GM18861 (cell line): Measurements from ENCODE around the gene TAF4.
"Not testable (repeated sequence)": the region's sequence is repeated elsewhere in the genome, so short reads cannot be mapped to it uniquely, and the experiment has no call there.

Experiments used
- ATAC-seq: cut with Tn5 transposase; IDR thresholded peaks from one replicate; pipeline ENCODE4 v1.9.1; 2021; ENCODE audit not compliant: unreplicated experiment

Gene TAF4

DNA sequence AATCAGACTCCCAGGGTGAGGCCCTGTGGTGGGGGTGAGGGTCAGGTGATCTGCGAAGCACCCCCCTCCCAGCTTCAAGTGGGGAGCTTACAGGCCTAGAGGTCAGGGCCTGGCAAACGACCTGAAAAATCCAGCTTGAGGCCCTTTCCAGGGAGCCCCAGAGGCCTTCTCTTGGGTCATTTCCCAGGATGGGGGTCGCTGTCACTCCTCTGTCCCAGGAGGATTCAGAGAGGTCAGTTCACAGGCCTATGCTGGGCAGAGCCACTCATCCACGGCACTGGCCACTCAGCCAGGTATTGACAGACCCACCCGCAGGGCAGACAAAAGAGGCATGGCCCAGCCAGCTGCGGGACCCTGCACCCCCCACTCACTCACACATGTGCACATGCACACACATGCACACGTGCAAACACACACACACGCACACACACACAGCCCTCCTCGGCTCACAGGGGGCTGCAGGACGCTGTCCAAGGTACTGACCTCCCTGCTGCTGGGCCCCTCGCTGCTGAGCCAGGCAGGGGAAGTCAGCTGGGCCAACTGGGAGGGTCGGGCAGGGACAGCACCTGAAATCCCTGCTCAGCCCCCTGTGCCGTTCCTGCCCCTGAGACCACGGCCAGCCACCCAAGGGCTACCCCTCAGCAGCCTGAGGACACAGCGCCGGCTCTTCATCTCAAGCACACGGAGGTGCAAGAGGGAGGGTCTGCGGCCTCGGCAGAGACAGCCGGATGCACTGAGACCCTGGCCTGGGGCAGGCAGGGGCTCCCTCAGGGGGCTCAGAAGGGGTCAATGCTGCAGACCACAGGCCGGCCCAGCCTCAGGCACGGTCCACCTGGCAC lies 113.8 kb downstream of the TAF4 start:
- no peak for ATAC-seq

DNA sequence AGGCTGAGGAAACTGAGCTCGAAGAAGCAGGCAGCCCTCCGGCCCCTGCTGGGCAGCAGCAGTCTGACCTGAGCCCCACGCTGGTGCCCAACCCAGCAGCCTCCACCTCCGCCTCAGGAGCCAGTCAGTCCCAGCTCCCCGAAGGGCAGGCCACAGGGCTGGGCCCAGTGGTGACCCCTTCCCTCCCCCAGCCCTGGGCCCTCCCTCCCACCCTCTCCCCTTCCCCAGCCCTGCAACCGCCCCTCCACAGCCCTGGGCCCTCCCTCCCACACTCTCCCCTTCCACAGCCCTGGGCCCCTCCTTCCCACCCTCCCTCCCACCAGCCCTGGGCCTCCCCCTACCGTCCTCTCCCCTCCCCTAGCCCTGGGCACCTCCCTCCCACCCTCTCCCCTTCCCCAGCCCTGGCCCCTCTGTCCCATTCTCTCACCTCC lies 115.0 kb downstream of the TAF4 start:
- ATAC-seq, result no peak

DNA sequence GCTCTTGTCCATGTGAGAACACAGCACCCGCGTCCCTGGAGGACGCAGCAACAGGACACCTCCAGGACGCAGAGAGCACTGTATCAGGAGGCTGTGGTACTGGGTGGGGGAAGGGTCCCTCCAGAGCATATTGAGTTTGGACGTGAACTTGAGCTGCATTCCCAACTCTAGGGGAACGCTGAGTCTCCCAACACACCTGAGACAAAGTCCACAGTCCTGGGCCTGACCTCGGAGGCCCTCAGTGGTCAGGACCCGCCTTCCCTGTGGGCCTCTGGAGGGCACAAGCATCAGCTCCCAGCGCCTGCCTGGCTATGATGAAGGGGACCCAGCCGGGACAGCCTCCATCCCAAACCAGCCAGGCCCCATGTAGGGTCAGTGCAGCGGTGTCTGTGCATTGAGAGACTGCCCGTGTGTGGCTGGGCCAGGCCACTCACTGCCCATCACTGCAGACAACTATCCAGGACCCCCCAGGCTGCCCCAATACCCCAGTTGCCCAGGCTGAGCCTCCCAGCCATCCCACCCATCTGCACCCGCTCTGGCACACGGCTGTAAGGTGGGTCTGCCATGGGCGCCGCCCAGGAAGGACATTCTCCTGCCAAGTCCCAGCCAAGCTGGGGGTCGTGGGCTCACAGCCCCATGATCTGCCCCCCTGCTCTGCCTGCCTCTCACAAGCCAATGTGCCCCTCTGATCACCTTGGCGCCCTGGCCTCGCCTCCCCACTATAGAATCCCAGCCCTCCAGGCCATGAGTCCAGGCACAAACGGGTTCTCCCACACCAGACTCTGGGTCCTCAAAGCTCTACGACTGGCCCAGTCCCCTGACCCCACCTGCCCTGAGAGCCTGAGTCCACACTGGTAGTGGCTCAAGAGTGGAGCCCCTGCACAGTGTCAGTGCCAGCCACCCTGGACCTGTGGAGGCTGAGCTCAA lies 115.7 kb downstream of the TAF4 start:
- no peak for ATAC-seq

DNA sequence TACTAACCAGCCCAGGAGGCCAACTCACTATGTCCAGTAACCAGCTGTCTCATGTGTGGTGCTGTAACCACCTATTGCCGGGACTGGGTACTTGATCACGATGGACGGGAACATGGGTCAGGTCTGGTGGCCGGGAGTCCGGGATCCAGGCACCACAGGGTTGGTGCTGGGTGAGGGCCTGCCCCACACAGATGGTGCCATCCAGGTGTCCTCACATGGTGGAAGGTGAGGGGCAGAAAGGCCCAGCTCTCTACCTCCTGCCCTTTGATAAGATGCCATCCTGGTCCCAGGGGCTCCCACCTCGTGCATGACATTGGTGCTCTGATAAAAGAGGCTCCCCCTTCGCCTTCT lies 116.3 kb downstream of the TAF4 start:
- ATAC-seq, result no peak

DNA sequence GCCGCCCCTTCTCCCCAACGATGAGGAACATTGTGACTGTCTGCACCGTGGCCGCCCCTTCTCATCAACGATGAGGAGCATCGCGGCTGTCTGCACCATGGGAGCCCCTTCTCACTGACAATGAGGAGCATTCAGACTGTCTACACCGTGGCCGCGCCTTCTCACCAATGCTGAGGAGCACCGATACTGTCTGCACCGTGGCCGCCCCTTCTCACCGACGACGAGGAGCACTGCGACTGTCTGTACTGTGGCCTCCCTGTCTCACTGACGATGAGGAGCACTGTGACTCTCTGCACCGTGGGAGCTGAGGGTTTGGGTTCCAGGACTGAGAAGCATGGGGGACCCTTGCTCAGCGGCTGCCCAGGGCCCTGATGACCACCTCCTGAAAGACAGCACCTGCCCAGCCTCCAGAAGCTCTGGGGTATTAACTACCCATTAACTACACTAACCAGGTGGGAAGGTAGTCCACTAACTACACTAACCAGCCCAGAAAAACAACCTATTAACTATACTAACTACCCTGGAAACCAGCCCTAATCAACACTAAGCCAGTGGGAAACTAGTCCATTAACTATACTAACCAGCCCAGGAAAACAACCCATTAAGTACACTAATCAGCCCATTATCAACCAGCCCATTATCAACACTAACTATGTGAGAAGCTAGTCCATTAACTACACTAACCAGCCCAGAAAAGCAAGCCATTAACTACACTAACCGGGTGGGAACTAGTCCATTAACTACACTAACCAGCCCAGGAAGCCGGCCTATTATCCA lies 116.9 kb downstream of the TAF4 start:
- no peak for ATAC-seq

DNA sequence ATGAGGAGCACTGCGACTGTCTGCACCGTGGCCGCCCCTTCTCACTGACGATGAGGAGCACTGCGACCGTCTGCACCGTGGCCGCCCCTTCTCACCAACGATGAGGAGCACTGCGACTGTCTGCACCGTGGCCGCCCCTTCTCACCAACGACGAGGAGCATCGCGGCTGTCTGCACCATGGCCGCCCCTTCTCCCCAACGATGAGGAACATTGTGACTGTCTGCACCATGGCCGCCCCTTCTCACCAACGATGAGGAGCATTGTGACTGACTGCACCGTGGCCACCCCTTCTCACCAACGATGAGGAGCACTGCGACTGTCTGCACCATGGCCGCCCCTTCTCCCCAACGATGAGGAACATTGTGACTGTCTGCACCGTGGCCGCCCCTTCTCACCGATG lies 117.6 kb downstream of the TAF4 start:
- not testable (repeated sequence) for ATAC-seq

DNA sequence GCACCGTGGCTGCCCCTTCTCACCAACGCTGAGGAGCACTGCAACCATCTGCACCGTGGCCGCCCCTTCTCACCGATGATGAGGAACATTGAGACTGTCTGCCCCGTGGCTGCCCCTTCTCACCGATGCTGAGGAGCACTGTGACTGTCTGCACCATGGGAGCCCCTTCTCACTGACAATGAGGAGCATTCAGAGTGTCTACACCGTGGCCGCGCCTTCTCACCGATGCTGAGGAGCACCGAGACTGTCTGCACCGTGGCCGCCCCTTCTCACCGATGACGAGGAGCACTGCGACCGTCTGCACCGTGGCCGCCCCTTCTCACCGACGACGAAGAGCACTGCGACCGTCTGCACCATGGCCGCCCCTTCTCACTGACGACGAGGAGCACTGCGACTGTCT lies 120.2 kb downstream of the TAF4 start:
- not testable (repeated sequence) for ATAC-seq

DNA sequence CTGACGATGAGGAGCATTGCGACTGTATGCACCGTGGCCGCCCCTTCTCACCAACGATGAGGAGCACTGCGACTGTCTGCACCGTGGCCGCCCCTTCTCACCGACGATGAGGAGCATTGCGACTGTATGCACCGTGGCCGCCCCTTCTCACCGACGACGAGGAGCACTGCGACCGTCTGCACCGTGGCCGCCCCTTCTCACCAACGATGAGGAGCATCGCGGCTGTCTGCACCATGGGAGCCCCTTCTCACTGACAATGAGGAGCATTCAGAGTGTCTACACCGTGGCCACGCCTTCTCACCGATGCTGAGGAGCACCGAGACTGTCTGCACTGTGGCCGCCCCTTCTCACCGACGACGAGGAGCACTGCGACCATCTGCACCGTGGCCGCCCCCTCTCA lies 120.7 kb downstream of the TAF4 start:
- ATAC-seq, result not testable (repeated sequence)

DNA sequence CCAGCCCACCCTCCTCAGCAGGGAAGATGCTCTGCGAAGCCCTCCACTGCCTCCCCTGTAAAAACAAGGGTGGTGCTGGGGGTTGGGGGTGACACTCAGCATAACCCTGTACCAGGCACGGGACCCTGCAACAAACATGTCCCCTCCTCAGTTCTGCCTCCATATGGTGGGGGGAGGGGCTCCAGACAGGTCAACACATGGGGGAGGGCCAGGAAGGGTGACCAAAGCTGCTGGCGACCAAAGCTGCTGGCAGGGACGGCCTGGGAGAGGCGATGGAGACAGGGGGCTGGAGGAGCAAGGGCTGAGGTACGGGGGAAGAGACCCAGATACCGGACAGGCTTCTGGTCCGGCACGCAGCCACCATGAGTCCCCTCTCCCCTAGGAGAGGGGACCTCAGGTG lies 123.2 kb downstream of the TAF4 start:
- ATAC-seq, result no peak

DNA sequence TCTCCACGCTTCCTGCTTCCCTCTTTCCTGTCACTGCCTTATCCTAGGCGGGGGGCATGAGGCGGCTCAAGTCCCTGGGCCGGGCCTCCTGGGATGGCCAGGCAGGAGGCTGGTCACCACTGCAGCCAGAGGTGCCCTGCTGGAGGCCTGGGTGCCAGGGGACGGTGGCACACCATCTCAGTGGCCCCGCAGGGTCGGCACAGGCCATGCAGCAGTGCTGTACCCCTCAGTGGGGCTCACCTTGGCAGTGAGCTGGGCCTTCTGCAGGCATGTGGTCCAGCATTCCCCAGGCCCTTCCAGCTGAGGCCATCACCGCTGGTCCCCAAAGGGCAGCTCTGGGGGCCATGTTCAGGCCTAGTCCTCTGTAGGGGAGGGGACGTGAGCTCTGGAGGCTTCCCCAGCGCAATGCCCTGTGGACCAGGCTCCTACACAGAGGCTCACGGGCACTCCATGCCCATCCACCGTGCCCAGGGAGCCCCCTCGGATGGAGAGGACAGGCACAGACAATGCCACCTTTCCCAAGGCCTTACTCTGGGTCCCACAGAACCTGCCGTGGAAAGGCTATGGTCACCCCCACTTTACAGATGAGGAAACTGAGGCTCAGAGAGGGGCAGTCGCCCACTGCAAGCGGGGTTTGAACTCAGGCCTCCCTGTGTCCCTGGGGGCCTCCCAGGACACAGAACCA lies 123.8 kb downstream of the TAF4 start:
- no peak for ATAC-seq

DNA sequence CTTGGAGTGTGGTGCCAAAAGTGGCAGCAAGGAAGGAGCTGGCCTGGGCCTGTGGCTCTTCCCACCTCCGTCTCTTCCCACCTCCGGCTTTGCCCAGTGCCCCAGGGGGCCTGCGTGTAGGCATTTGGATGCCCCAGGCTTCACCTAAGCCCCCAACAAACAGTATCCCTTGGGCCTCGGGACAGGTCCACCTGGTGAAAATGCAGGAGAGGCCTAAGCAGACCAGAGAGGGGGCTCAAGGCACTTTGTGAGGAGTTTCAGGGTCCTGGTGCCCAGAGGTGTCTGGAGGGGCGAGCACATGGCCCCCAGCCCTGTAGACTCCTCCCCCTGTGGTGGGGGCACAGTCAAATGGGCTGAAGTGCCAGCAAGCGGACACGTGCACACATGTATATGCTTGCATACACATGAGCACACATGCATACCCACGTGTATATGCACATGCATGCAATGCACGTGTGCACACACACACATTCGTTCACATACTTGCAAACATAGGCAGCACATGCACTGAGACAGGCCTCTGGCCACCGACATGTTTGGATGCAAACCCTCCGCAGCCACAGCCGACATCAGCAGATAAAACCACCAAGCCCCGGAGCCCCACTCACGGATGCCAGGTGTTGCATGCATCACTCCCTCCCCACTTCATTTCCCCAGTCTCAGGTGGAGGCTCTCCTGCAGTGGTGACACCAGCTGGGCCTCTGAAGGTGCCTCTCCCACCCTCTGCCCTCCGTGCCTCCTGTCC lies 124.5 kb downstream of the TAF4 start:
- ATAC-seq, result no peak

DNA sequence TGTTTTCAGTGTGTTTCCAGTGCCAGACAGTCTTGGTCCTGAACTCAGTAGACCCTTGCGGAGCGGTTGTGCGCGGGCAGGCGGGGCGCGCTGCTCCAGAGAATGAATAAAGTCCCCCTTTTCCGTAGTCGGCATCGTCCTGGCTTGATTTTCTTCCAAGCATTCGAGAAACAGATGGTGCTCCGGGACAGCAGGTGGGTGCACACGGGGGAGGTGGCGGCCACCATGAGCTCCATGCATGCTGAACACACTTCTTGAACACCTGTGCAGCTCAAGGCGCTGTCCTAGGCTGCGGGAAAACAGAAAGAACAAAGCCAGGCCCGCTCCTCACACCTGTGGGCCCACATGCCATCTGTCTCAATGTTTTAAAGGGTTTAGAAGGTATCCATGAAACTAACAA lies 125.2 kb downstream of the TAF4 start:
- ATAC-seq, result no peak

DNA sequence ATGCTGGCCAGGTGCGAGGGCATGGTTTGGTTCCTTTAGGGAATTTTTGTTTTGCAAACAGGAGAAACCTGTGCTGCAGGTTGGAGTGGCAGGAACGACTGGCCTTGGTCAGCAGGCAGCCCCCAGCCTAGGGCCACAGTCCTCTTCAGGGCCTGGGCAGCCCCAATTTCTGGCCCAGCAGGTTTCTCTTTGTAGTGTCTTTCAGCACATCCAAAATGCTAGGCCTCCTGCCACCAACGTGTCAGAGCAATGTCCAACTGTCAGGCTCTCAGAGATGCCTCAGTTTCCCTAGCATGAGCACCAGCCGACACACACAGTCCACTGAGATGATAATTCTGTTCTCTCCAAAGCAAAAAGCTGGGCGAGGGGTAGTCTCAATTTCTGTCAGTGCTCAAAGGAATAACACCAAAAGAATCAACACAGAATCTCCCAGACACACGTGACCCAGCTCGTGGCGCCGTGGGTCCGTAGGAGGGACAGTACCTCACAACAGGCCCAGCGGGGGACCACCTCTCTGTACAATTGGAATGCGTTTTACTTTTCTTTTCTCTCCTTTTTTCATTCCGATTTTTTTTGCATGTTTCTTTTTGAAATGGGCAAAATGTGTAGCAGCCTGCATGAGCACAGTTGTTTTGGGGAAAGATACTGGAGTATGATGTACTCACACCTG lies 125.9 kb downstream of the TAF4 start:
- no peak for ATAC-seq

DNA sequence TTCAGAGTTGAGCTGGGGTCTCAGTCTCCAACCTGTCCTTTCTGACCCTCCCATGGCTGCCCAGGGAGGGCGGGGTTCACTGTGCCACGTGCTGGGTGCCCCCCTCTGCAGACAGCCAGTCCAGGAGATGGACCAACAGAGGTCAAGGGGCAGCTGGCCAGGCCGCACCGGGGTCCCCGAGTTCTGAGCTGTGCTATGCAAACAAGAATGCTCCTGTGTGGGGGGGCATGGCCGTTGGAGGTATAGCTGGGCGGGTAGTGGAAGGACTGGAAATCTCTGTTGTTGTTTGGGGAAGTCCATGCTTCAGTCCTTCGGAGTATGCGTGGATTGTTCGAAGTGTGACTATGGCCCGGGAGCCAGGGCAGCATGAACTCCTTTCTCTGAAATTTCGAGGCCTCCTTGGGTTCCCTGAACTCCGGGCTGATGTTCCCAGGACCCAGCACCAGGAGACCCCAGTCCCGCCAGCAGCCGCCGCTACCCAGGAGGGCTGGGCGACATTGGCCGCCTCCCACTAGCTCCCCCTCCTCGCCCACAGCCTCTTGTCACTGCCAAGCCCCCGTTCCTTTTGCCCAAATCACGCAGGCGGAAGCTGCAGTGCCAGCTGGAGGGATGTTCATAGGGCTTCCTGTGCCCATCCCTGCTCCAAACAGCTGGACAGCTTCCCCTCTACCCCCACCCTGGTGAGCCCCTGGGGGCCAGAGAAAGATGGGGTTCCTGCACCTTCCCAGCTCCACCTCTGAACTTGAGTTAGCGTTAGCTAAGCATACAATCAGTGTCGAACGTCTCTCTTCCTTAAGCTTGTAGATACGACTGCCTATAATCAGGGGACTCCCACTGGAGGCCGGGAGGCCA lies 126.6 kb downstream of the TAF4 start:
- ATAC-seq, result no peak

DNA sequence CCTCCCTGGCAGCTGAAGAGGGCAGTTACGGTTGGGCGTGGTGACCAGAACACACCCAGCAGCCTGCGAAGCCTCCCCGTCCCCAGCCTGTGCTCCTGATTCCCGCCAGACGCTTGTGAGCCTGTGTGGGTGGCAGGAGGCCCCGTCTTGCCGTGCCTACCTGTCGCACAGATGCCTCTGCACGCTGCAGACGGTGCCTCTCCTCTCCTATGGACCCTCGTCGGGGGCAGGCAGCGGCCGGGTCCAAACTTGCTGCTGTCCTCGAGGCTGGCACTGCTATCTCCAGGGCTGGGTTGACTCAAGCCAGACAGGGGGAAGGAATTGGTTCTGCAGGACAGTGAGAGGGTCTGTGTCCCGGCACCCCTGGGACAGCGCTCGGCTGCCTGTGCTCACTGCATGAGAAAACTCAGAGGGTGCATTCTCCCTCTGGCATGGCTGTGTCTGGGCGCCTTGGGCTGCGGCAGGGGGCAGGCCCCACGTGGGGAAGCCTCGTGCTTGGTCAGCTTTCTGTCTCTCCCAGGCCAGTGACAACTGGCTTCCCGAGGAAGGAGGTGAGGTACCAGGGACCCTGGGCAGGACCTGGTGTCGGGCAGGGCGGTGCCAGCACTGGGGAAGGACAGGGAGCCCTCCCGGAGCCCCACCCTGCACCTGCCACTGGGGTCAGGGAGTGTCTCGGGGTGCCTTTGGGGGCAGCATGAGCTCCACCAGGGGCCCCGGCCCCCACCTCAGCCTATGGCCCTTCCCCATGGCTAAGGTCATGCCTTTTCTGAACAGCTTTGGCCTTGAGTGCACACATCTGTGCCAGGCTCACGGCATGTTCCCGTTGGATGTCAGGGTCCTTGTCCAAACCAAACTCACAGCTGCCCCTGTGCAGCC lies 127.5 kb downstream of the TAF4 start:
- no peak for ATAC-seq

DNA sequence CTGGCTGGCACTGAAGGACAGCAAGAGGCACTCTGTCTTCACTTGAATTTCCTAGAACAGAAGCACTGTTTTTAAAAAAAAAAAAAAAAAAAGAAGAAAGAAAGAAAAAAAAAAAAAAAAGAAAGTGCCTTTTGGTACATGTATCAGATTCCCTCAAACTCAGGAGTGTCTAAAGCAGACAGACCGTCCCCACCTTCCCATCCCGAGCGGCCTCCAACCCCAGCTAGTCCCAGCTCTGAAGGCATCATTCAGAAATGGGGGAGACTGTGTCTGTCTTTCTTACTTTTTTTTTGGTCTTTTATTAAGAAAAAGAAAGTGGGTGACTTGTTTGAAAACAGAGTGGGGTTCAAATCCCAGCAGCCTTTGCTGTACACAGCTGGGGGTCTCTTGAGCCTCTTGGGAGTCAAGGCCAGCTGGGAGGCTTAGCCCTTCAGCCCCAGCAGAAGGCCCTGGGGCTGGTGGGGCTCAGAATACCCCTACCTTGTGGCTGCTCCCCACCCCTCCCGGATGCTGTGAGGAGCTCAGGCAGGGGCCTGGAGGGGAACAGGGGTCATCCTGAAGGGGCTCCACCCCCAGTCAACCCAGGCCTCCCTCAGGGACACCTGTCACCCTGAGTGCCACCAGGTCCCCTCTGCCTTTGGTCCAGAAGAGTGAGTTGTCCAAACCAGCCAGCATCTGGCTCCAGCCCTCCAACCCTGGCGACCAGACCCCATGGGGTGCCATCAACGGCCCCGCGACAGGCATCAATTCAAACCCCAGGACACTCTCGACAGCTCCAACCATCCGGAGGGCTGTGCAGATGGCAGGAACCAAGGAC lies 128.3 kb downstream of the TAF4 start:
- no peak for ATAC-seq

DNA sequence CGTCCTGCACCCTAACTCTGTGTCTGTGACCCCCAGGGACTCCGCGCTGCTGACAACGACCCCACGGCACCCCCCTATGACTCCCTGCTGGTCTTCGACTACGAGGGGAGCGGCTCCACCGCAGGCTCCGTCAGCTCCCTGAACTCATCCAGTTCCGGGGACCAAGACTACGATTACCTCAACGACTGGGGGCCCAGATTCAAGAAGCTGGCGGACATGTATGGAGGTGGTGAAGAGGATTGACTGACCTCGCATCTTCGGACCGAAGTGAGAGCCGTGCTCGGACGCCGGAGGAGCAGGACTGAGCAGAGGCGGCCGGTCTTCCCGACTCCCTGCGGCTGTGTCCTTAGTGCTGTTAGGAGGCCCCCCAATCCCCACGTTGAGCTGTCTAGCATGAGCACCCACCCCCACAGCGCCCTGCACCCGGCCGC lies 129.0 kb downstream of the TAF4 start:
- no peak for ATAC-seq
